ENCODE measurements around the gene C17orf107.

The C17orf107 gene

GRCh38 chr17:4945176-4945943 is 46.0 kb downstream of the C17orf107 start:
- no peak for TF ChIP-seq CTCF (IDR thresholded peaks at IDR 0.05; ENCODE audit: control extremely low read depth, extremely low read depth, low read depth, missing control alignments)
- DNase-seq (ENCODE audit: extremely low spot score), result peak; percentile 75
- POLR2A ChIA-PET, result interaction anchor here (1.1 kb wide), 1 partner anchor 22 kb away, joined by 6 read pairs; the partner anchor contains the start of gene SPAG7
- CTCF ChIA-PET, result interaction anchor here (1.1 to 4.0 kb wide), 4 partner anchors 11 to 85 kb away, joined by 3 to 11 read pairs (median 6); partner anchors contain the start of genes INCA1 and KIF1C

DNA sequence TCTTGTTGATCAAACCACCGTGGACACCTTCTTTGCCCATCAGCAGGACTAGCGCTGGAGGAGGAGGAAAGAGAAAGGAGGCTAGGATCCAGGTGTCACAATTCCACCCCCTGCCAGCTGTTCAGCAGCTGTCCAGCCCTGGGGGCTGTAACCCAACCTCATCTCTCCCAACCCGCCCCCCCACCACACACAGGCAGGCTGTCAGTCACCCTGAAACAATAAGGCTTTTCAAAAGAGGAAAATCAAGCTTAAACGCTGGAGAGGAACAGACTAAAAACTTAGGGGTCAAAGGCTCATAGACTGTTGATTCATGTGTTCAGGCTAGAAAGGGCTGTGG is 46.6 kb downstream of the C17orf107 start:
- TF ChIP-seq CTCF (IDR thresholded peaks at IDR 0.05; ENCODE audit: control extremely low read depth, extremely low read depth, low read depth, missing control alignments), result no peak
- ChIA-PET CTCF (interaction anchor here (1.1 to 4.0 kb wide), 4 partner anchors 11 to 85 kb away, joined by 3 to 11 read pairs (median 6); partner anchors contain the start of genes INCA1 and KIF1C), POLR2A (no interaction called here)
- DNase-seq (ENCODE audit: extremely low spot score), result no peak

- TF ChIP-seq CTCF (IDR thresholded peaks at IDR 0.05; ENCODE audit: control extremely low read depth, extremely low read depth, low read depth, missing control alignments), result no peak
- POLR2A ChIA-PET, result no interaction called here
- no peak for DNase-seq (ENCODE audit: extremely low spot score)
- CTCF ChIA-PET, result interaction anchor here (1.2 to 4.0 kb wide), 4 partner anchors 10 to 51 kb away, joined by 3 to 11 read pairs (median 6); partner anchors contain the start of genes INCA1, KIF1C and SPAG7
Measured at GRCh38 chr17:4946312-4946976, 47.1 kb downstream of the C17orf107 start.

- CTCF ChIA-PET, result interaction anchor here (1.2 to 4.0 kb wide), 4 partner anchors 9 to 51 kb away, joined by 3 to 11 read pairs (median 6); partner anchors contain the start of genes INCA1, KIF1C and SPAG7
Measured at GRCh38 chr17:4947010-4947410, 47.7 kb downstream of the C17orf107 start.

GRCh38 chr17:4947411-4948165 is 48.3 kb downstream of the C17orf107 start:
- CTCF ChIA-PET, result interaction anchor here (1.5 to 4.0 kb wide), 4 partner anchors 9 to 38 kb away, joined by 4 to 11 read pairs (median 8); partner anchors contain the start of gene SPAG7
- POLR2A ChIA-PET, result interaction anchor here (1.0 to 1.4 kb wide), 2 partner anchors 8 to 20 kb away, joined by 3 to 6 read pairs; partner anchors contain the start of genes RNF167, SLC25A11 and SPAG7
- peak; percentile 72 for DNase-seq (ENCODE audit: extremely low spot score)
- TF ChIP-seq CTCF (IDR thresholded peaks at IDR 0.05; ENCODE audit: control extremely low read depth, extremely low read depth, low read depth, missing control alignments), result no peak

More at GRCh38 chr17:4947010-4947410, 47.7 kb downstream of the C17orf107 start:
- POLR2A ChIA-PET, result interaction anchor here (1.0 kb wide), 1 partner anchor 20 kb away, joined by 3 read pairs; the partner anchor contains the start of gene SPAG7
- no peak for TF ChIP-seq CTCF (IDR thresholded peaks at IDR 0.05; ENCODE audit: control extremely low read depth, extremely low read depth, low read depth, missing control alignments)
- no peak for DNase-seq (ENCODE audit: extremely low spot score)

All from GM10248 (cell line).